Kidney epithelial cell (primary cell): ENCODE results near the gene CAPN9. TPM values are rescaled to one million over a fixed set of nuclear protein-coding genes. Genes with fewer than 3 reads are reported as not detected.
"Not testable (repeated sequence)": the region's sequence is repeated elsewhere in the genome, so short reads cannot be mapped to it uniquely, and the experiment has no call there.

Source experiments
- DNase-seq: peaks from one replicate; pipeline ENCODE4 v3.0.0-alpha.2; 2010; ENCODE audit warnings: low read depth
- H3K27me3 ChIP-seq: 2 replicates; pipeline ENCODE4 v1.6.0; 2011; ENCODE audit warnings: low read length; ENCODE audit not compliant: control insufficient read depth, insufficient read depth
- H3K36me3 ChIP-seq: 2 replicates; pipeline ENCODE4 v1.5.1; 2011; ENCODE audit warnings: low read length; ENCODE audit not compliant: control insufficient read depth, insufficient read depth
- H3K4me3 ChIP-seq: 2 replicates; pipeline ENCODE4 v1.5.1; 2011; ENCODE audit warnings: low read depth, mild to moderate bottlenecking, control low read depth, low read length
- CTCF ChIP-seq: IDR thresholded peaks from 2 replicates; pipeline ENCODE4 v1.5.1; 2011; ENCODE audit warnings: mild to moderate bottlenecking, moderate library complexity, low read length, control low read depth, inconsistent platforms; ENCODE audit not compliant: insufficient read depth, poor library complexity, severe bottlenecking
- total RNA-seq: library from RNA; depleted of rRNA; stranded (reverse); fragments of >200 nt; gene quantifications from 2 replicates; pipeline ENCODE4 v1.2.3, GENCODE V29; 2015

Gene CAPN9
- total RNA-seq, 1 donor from 2014 or later: 0.04 TPM

- Histone ChIP-seq H3K27me3 (no peaks in the 10 kb centered on the region), H3K36me3 (no peaks in the 10 kb centered on the region), H3K4me3 (no peak overlapping the region)
- no peak for DNase-seq
- no peak for TF ChIP-seq CTCF
Observed at GRCh38 chr1:230766318-230766717, 19.1 kb downstream of the CAPN9 start.

- H3K4me3 ChIP-seq, DNase-seq, H3K27me3 ChIP-seq, H3K36me3 ChIP-seq: not testable (repeated sequence)
Observed at GRCh38 chr1:230767859-230768612, 20.8 kb downstream of the CAPN9 start.

- DNase-seq: peak; percentile 47
- no peak overlapping the region for H3K4me3 ChIP-seq
- H3K27me3 ChIP-seq: no peaks in the 10 kb centered on the region
- no peaks in the 10 kb centered on the region for H3K36me3 ChIP-seq
- TF ChIP-seq CTCF: no peak
Observed at GRCh38 chr1:230768903-230769570, 21.8 kb downstream of the CAPN9 start.

GRCh38 chr1:230770317-230770716 is 23.1 kb downstream of the CAPN9 start:
- no peak for TF ChIP-seq CTCF
- no peak for DNase-seq
- H3K27me3 ChIP-seq: no peaks in the 10 kb centered on the region
- H3K36me3 ChIP-seq: no peaks in the 10 kb centered on the region
- no peak overlapping the region for H3K4me3 ChIP-seq

GRCh38 chr1:230771773-230772354 is 24.7 kb downstream of the CAPN9 start:
- TF ChIP-seq CTCF: no peak
- Histone ChIP-seq H3K36me3 (no peaks in the 10 kb centered on the region), H3K27me3 (no peaks in the 10 kb centered on the region), H3K4me3 (no peak overlapping the region)
- no peak for DNase-seq
